AG09309 (cell line): ENCODE measurements around the gene RHOJ.

ENCODE experiments used
- DNase-seq: peaks from one replicate; pipeline ENCODE4 v3.0.0-alpha.2; 2010; ENCODE audit warnings: low read depth
- H3K4me3 ChIP-seq: 2 replicates; pipeline ENCODE4 v1.5.1; 2011; ENCODE audit warnings: mild to moderate bottlenecking, low read depth, low read length, moderate library complexity; ENCODE audit not compliant: control insufficient read depth
- TF ChIP-seq, protein P1 (sequence below): IDR thresholded peaks from 2 replicates; pipeline ENCODE4 v1.5.1; 2011; ENCODE audit warnings: mild to moderate bottlenecking, low read depth, low read length, inconsistent platforms; ENCODE audit not compliant: insufficient read depth, control insufficient read depth; ENCODE audit errors: missing control alignments

The RHOJ gene

DNA sequence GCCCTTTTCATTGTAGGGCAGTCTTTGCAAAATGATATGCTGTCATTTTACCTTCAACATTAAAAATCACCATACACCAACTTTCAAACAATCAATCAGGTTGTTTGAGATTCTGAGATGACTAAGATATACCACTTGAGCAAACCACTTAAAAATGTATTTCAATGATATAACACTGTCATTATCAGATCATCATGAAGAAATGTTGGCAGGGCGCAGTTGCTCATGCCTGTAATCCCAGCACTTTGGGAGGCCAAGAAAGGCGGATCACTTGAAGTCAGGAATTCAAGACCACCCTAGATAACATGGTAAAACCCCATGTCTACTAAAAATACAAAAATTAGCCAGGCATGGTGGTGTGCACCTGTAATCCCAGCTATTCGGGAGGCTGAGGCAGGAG, 13.0 kb upstream of the RHOJ start:
- H3K4me3 ChIP-seq: no peak overlapping the region
- TF ChIP-seq, protein P1, sequence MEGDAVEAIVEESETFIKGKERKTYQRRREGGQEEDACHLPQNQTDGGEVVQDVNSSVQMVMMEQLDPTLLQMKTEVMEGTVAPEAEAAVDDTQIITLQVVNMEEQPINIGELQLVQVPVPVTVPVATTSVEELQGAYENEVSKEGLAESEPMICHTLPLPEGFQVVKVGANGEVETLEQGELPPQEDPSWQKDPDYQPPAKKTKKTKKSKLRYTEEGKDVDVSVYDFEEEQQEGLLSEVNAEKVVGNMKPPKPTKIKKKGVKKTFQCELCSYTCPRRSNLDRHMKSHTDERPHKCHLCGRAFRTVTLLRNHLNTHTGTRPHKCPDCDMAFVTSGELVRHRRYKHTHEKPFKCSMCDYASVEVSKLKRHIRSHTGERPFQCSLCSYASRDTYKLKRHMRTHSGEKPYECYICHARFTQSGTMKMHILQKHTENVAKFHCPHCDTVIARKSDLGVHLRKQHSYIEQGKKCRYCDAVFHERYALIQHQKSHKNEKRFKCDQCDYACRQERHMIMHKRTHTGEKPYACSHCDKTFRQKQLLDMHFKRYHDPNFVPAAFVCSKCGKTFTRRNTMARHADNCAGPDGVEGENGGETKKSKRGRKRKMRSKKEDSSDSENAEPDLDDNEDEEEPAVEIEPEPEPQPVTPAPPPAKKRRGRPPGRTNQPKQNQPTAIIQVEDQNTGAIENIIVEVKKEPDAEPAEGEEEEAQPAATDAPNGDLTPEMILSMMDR: no peak
- DNase-seq: no peak

DNA sequence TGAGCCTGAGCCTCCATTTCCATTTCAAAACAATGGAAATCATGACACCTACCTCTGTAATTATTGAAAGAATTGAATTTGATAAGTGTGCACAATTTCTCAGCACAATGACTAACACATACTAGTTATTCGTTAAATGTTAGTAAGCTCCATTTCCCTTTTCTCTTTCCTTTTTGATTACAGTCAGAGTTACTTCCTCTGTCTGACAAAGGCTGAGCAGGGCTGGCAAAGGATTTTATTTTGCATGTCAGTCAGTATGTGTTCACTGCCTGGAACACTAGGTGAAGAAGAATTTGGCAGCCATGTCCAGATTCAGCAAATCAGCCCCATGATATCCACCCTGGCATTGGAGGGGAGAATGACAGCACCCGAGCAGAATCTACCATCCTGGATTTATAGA, 12.2 kb upstream of the RHOJ start:
- no peak overlapping the region for H3K4me3 ChIP-seq
- no peak for DNase-seq
- TF ChIP-seq, protein P1: no peak

DNA sequence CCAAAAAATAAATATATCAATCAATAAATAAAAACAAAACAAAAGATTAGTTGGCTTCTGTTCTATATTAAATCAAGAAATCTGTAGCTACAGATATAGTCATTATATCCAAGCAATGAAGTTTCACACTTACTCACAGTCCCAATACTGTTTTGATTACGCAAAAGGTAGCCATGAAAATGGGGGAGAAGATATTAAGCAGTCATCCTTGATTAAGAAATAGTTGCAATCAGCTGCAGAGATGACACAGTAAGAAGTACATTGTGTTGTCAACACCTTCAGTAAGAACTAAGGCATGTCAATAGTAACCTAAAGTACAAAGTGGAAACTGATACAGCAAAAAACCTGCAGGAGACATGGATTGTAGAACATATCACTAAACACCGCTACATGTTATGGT, 11.0 kb upstream of the RHOJ start:
- no peak overlapping the region for H3K4me3 ChIP-seq
- DNase-seq: no peak
- TF ChIP-seq, protein P1: no peak

DNA sequence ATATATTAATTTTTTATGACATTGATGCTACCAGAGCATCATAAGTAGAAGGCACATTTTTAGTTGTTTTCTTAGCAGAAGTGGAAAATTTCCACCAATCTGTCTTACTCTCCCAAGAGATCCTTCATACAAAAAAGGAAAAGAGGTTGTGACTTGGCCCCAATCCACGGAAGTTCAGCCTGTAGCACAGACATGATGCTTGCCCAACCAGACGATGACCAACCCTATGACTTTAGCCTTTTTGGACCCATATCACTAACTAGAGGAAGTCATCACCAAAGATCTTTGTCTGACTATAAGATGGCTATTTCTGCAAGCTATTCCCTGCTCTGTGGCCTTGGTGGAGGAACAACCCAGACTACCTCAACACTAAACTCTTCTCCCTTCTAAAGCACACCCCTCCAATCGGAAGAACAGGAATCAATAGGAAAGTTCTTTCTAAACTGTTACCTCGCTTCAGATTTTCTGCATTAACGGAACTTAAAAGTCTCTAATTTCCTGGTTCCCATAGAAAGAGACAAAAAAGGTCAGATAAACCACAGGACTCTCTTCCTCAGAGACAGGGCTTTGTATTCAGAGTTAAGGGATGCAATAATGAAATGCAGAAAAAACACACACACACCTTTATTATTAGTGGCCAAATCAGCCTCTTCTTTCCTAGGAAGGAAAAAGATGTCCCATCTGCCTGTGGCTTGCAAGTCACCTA, 4.1 kb upstream of the RHOJ start:
- DNase-seq: no peak
- H3K4me3 ChIP-seq: no peak overlapping the region
- TF ChIP-seq, protein P1: no peak

DNA sequence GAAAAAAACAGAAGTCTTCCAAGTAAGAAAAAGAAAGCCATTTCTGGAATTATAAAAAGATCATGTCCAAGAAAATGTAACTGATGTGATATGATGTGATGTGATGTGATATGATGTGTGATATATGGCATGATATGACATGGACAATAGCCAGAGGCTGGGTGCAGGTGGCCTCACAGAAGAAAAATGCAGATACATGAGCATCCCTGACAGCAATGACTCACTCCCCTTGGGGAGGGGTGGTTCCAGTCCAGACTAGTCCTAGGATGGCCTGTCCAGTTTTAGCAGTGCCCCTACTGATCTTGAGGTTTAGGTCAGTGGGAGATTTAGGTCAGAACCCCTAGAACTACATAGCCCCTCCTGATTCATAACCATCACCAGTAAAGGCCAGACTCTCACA, 3.5 kb upstream of the RHOJ start:
- TF ChIP-seq, protein P1: no peak
- no peak for DNase-seq
- no peak overlapping the region for H3K4me3 ChIP-seq

DNA sequence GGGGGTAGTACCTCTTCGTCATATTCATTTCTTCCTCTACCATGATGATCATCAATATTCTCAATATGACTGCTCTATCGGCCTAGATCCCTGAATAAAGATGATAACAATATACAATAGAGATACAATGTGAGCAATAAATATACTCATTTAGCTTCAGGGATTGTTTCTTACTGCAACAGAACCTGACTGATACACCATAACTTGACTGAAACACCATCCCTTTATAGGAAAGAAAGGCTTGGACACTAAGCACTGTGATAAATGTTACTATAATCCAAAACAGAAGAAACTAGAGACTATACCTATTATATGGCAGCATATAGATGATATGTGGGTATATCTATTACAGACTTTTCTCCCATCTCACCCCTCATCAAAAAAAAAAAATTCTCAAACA, 1.2 kb upstream of the RHOJ start:
- H3K4me3 ChIP-seq: no peak overlapping the region
- no peak for DNase-seq
- TF ChIP-seq, protein P1: no peak

DNA sequence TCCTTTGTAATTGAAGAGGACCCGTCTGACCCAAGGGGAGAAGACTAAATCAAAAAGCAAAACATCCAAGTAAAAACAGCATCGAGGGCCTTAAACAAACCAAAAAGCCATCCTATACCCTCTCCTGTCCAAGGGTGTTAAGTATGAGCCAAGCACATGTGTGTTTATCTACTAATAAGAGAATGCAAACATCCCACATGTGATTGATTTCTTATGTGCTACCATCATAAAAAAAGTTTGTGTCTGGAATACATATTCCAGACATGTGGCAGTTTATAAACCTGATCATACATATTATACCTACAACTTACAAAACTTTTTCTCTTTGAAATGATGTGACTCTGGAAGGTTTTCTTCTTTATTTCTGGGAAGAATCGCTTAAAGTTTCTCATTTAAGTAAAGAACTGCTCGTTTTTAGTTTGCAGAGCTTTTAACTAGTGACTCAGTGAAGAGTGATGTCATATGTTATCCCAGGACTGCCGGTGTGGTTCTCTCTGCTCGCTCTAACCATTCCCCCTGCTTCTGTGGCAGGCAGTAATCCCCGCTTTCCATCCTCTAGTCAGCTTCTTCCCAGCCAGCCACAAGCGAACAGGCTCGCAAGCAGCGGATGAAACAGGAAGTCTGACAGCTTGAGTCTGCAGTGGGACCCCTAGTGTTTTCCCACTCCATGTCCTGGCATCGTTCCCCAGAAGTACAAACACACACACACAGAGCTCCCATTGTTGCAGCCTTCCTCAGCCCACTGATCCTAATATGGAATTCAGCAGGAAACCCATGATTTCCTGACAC, 431 bp upstream of the RHOJ start:
- peak overlapping the region; percentile 42 for H3K4me3 ChIP-seq
- peak; percentile 71 for DNase-seq

More for the DNA sequence above, 431 bp upstream of the RHOJ start:
- TF ChIP-seq, protein P1: peak; percentile 34
